H9 (cell line): Measurements from ENCODE around the gene MIS12. TPM values are rescaled to one million over a fixed set of nuclear protein-coding genes. Genes with fewer than 3 reads are reported as not detected.

ENCODE experiments used
- DNase-seq: peaks from one replicate; pipeline ENCODE4 v3.0.0-alpha.2; 2017
- H2AFZ ChIP-seq: one replicate; pipeline ENCODE4 v1.6.1; 2013; ENCODE audit warnings: mild to moderate bottlenecking, low read length, control low read depth, moderate library complexity
- H2AK5ac ChIP-seq: 2 replicates; pipeline ENCODE4 v1.6.1; 2013; ENCODE audit warnings: low read length, control low read depth, mixed read lengths; ENCODE audit not compliant: insufficient read length
- H2BK120ac ChIP-seq: one replicate; pipeline ENCODE4 v1.6.1; 2013; ENCODE audit warnings: low read depth, mild to moderate bottlenecking, low read length, control low read depth, inconsistent platforms; ENCODE audit not compliant: poor library complexity, severe bottlenecking
- H2BK12ac ChIP-seq: 2 replicates; pipeline ENCODE4 v1.6.1; 2013; ENCODE audit warnings: low read length, control low read depth, mixed read lengths, low read depth; ENCODE audit not compliant: insufficient read length
- H2BK15ac ChIP-seq: 2 replicates; pipeline ENCODE4 v1.6.1; 2013; ENCODE audit warnings: low read depth, low read length, control low read depth
- H2BK20ac ChIP-seq: one replicate; pipeline ENCODE4 v1.6.1; 2013; ENCODE audit warnings: low read depth, mild to moderate bottlenecking, low read length, control low read depth, inconsistent platforms; ENCODE audit not compliant: poor library complexity, severe bottlenecking
- H2BK5ac ChIP-seq: 2 replicates; pipeline ENCODE4 v1.6.1; 2013; ENCODE audit warnings: low read length, control low read depth, mixed read lengths; ENCODE audit not compliant: insufficient read length
- H3K14ac ChIP-seq: 2 replicates; pipeline ENCODE4 v1.6.1; 2013; ENCODE audit warnings: low read length, control low read depth; ENCODE audit not compliant: insufficient read depth
- H3K18ac ChIP-seq: 2 replicates; pipeline ENCODE4 v1.6.1; 2013; ENCODE audit warnings: low read depth, mild to moderate bottlenecking, mixed read lengths, low read length, control low read depth; ENCODE audit not compliant: insufficient read length
- H3K23ac ChIP-seq: 2 replicates; pipeline ENCODE4 v1.6.1; 2013; ENCODE audit warnings: low read length, control low read depth, mixed read lengths, low read depth; ENCODE audit not compliant: insufficient read length
- H3K23me2 ChIP-seq: 2 replicates; pipeline ENCODE4 v1.6.1; 2013; ENCODE audit warnings: low read depth, mild to moderate bottlenecking, mixed read lengths, low read length, control low read depth; ENCODE audit not compliant: insufficient read length, poor library complexity, severe bottlenecking
- H3K27ac ChIP-seq: 2 replicates; pipeline ENCODE4 v1.5.1; 2013; ENCODE audit warnings: low read length, control low read depth, mixed read lengths, low read depth; ENCODE audit not compliant: insufficient read length
- H3K27me3 ChIP-seq: 2 replicates; pipeline ENCODE4 v1.6.1; 2013; ENCODE audit warnings: low read length, control low read depth, inconsistent platforms; ENCODE audit not compliant: insufficient read depth
- H3K4ac ChIP-seq: 2 replicates; pipeline ENCODE4 v1.6.1; 2013; ENCODE audit warnings: low read depth, mild to moderate bottlenecking, control low read depth, inconsistent platforms, low read length, moderate library complexity
- H3K4me1 ChIP-seq: 2 replicates; pipeline ENCODE4 v1.6.1; 2013; ENCODE audit warnings: low read length, control low read depth, inconsistent platforms; ENCODE audit not compliant: insufficient read depth
- H3K4me2 ChIP-seq: 2 replicates; pipeline ENCODE4 v1.6.1; 2013; ENCODE audit warnings: low read length, control low read depth, mixed read lengths; ENCODE audit not compliant: insufficient read length, insufficient read depth
- H3K56ac ChIP-seq: 2 replicates; pipeline ENCODE4 v1.6.1; 2013; ENCODE audit warnings: low read depth, mild to moderate bottlenecking, mixed read lengths, low read length, control low read depth; ENCODE audit not compliant: insufficient read length
- H3K79me1 ChIP-seq: 2 replicates; pipeline ENCODE4 v1.6.1; 2013; ENCODE audit warnings: low read depth, mild to moderate bottlenecking, moderate library complexity, low read length, control low read depth, inconsistent platforms; ENCODE audit not compliant: insufficient read depth, poor library complexity, severe bottlenecking
- H3K79me2 ChIP-seq: 2 replicates; pipeline ENCODE4 v1.6.1; 2013; ENCODE audit warnings: low read length, control low read depth, inconsistent platforms; ENCODE audit not compliant: insufficient read depth
- H3K9ac ChIP-seq: 2 replicates; pipeline ENCODE4 v1.6.1; 2013; ENCODE audit warnings: low read length, control low read depth, mixed read lengths; ENCODE audit not compliant: insufficient read length; ENCODE audit errors: extremely low read depth
- H3K9me3 ChIP-seq: one replicate; pipeline ENCODE4 v1.6.1; 2013; ENCODE audit warnings: low read depth, low read length, inconsistent platforms; ENCODE audit not compliant: control insufficient read depth
- H3T11ph ChIP-seq: one replicate; pipeline ENCODE4 v1.6.1; 2013; ENCODE audit warnings: mild to moderate bottlenecking, low read length, control low read depth, inconsistent platforms
- H4K20me1 ChIP-seq: one replicate; pipeline ENCODE4 v1.6.1; 2013; ENCODE audit not compliant: control insufficient read depth, insufficient read length, insufficient read depth
- H4K5ac ChIP-seq: 2 replicates; pipeline ENCODE4 v1.6.1; 2013; ENCODE audit warnings: low read depth, mild to moderate bottlenecking, mixed read lengths, low read length, control low read depth; ENCODE audit not compliant: insufficient read length
- H4K8ac ChIP-seq: replicated peaks from 2 replicates; pipeline ENCODE4 v1.6.1; 2013; ENCODE audit warnings: low read length, control low read depth, mixed read lengths, low read depth; ENCODE audit not compliant: insufficient read length
- H4K91ac ChIP-seq: 2 replicates; pipeline ENCODE4 v1.6.1; 2013; ENCODE audit warnings: low read depth, mild to moderate bottlenecking, moderate library complexity, mixed read lengths, low read length, control low read depth; ENCODE audit not compliant: insufficient read length
- H3K27ac Mint-ChIP-seq, 3 experiments: 2 replicates in 2 of 3; 3 replicates in 1 of 3; pipeline ENCODE4 v1.8.0; 2020 to 2021; ENCODE audit warnings: mixed read lengths in 3 of 3, mild to moderate bottlenecking in 1 of 3, moderate library complexity in 1 of 3
- H3K27me3 Mint-ChIP-seq: 2 replicates; pipeline ENCODE4 v1.8.0; 2021; ENCODE audit warnings: low read depth, mild to moderate bottlenecking, moderate library complexity, mixed read lengths
- H3K36me3 Mint-ChIP-seq, 3 experiments: 2 replicates in 2 of 3; 3 replicates in 1 of 3; pipeline ENCODE4 v1.8.0; 2020 to 2021; ENCODE audit warnings: low read depth in 3 of 3, mixed read lengths in 3 of 3; ENCODE audit not compliant: insufficient read depth in 1 of 3
- H3K4me1 Mint-ChIP-seq, 2 experiments: 2 replicates each; pipeline ENCODE4 v1.8.0; 2020; ENCODE audit warnings: mixed read lengths in 2 of 2
- H3K4me3 Mint-ChIP-seq, 2 experiments: 2 replicates in 1 of 2; 3 replicates in 1 of 2; pipeline ENCODE4 v1.8.0; 2020 to 2021; ENCODE audit warnings: mild to moderate bottlenecking in 2 of 2, mixed read lengths in 2 of 2, moderate library complexity in 1 of 2
- H3K9me3 Mint-ChIP-seq, 2 experiments: 2 replicates in 1 of 2; 3 replicates in 1 of 2; pipeline ENCODE4 v1.8.0; 2020; ENCODE audit warnings: mild to moderate bottlenecking in 2 of 2, mixed read lengths in 2 of 2, moderate library complexity in 1 of 2
- WGBS: extraction: QIAGEN DNeasy Blood & Tissue Kit; methylation state at CpG from one replicate; pipeline ENCODE4 v1.1.7; 2013; ENCODE audit warnings: missing lambda C conversion rate, low lambda C conversion rate, mixed read lengths; ENCODE audit not compliant: insufficient read length; ENCODE audit errors: extremely low coverage; 5-methylcytosine and 5-hydroxymethylcytosine counted together
- total RNA-seq: library from RNA; stranded (reverse); gene quantifications from 2 replicates; pipeline ENCODE4 v1.2.1, GENCODE V29; 2021
- TF ChIP-seq, protein P1 (sequence below): fragments of 200-600 bp; sonication (generic); conservative IDR thresholded peaks from 3 replicates; pipeline ENCODE4 v1.8.0; 2021; ENCODE audit warnings: antibody characterized with exemption, mild to moderate bottlenecking

MIS12 gene
- total RNA-seq, 1 experiment from 2014 or later: 30.7 TPM

DNA sequence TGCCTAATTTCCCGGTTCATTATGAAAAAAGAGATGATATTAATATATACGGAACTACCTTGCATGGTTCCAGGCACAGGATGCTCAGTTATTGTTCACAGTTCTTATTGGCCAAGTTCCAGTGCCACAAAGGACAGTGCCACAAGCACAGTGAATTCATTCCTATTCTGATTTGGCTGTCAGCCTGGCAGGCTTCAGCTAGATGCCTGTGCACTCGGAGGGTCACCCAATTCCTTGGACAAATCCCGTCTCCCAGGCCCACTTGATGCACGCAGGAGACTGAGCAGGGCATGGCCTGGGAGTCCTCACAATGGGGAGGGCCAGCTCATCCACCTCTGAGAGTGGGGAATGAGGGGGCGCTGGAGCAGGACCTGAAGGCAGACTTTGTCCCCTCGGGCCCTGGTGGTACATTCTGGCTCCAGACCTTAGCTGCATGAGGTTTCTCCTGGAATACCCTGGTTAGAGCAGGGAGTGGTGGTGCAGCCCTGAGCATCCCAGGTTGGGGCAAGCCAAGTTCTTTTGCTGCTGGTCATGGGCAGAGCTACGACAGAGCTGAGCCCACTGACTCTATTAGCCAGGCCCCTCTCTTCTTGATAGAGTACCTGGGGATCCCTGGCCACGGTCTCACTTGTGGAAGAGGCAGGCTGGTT, 41.4 kb downstream of the MIS12 start:
- H3K27ac ChIP-seq: no peak overlapping the region
- whole genome bisulfite sequencing: no CpG with 5 or more reads among the region's 9 CpGs
- DNase-seq: no peak

More for the DNA sequence above, 41.4 kb downstream of the MIS12 start:
- H3K36me3 Mint-ChIP-seq: no peaks in the 10 kb centered on the region
- Histone ChIP-seq H3K23ac (no peak overlapping the region), H4K20me1 (no peaks in the 10 kb centered on the region), H3K4me2 (no peak overlapping the region), H2BK15ac (no peak overlapping the region), H2BK120ac (no peak overlapping the region), H3K56ac (no peak overlapping the region), H3K9ac (no peak overlapping the region), H3K18ac (no peak overlapping the region), H3T11ph (no peak overlapping the region), H3K23me2 (no peaks in the 10 kb centered on the region), H3K27me3 (no peaks in the 10 kb centered on the region), H3K4me1 (no peaks in the 10 kb centered on the region), H4K8ac (no peak overlapping the region), H2BK12ac (no peak overlapping the region), H2AK5ac (no peak overlapping the region), H2BK20ac (no peak overlapping the region), H3K79me1 (no peaks in the 10 kb centered on the region), H3K14ac (no peak overlapping the region), H4K5ac (no peak overlapping the region), H3K4ac (no peak overlapping the region), H2AFZ (no peak overlapping the region), H3K9me3 (no peaks in the 10 kb centered on the region), H3K79me2 (no peaks in the 10 kb centered on the region), H4K91ac (no peak overlapping the region), H2BK5ac (no peak overlapping the region)
- H3K27ac Mint-ChIP-seq: no peak overlapping the region
- no peak overlapping the region for H3K4me3 Mint-ChIP-seq
- H3K4me1 Mint-ChIP-seq: no peaks in the 10 kb centered on the region
- TF ChIP-seq, protein P1, sequence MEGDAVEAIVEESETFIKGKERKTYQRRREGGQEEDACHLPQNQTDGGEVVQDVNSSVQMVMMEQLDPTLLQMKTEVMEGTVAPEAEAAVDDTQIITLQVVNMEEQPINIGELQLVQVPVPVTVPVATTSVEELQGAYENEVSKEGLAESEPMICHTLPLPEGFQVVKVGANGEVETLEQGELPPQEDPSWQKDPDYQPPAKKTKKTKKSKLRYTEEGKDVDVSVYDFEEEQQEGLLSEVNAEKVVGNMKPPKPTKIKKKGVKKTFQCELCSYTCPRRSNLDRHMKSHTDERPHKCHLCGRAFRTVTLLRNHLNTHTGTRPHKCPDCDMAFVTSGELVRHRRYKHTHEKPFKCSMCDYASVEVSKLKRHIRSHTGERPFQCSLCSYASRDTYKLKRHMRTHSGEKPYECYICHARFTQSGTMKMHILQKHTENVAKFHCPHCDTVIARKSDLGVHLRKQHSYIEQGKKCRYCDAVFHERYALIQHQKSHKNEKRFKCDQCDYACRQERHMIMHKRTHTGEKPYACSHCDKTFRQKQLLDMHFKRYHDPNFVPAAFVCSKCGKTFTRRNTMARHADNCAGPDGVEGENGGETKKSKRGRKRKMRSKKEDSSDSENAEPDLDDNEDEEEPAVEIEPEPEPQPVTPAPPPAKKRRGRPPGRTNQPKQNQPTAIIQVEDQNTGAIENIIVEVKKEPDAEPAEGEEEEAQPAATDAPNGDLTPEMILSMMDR: no peak
- H3K27me3 Mint-ChIP-seq: peaks cover 4% of the 10 kb centered on the region
- H3K9me3 Mint-ChIP-seq: no peaks in the 10 kb centered on the region
